Purkinje cell (primary cell): Measurements from ENCODE around the gene RAB39A. TPM values are rescaled to one million over a fixed set of nuclear protein-coding genes. Genes with fewer than 3 reads are reported as not detected.

Experiments
- polyA plus RNA-seq: library from polyadenylated mRNA; unstranded; fragments of >200 nt; fragmentation: Nextera tagmentation; gene quantifications from 2 replicates; pipeline ENCODE4 v1.2.1, GENCODE V29; 2014

Gene RAB39A, protein sequence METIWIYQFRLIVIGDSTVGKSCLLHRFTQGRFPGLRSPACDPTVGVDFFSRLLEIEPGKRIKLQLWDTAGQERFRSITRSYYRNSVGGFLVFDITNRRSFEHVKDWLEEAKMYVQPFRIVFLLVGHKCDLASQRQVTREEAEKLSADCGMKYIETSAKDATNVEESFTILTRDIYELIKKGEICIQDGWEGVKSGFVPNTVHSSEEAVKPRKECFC
- polyA plus RNA-seq: 1.1 and 2.8 TPM in 2 replicates

DNA sequence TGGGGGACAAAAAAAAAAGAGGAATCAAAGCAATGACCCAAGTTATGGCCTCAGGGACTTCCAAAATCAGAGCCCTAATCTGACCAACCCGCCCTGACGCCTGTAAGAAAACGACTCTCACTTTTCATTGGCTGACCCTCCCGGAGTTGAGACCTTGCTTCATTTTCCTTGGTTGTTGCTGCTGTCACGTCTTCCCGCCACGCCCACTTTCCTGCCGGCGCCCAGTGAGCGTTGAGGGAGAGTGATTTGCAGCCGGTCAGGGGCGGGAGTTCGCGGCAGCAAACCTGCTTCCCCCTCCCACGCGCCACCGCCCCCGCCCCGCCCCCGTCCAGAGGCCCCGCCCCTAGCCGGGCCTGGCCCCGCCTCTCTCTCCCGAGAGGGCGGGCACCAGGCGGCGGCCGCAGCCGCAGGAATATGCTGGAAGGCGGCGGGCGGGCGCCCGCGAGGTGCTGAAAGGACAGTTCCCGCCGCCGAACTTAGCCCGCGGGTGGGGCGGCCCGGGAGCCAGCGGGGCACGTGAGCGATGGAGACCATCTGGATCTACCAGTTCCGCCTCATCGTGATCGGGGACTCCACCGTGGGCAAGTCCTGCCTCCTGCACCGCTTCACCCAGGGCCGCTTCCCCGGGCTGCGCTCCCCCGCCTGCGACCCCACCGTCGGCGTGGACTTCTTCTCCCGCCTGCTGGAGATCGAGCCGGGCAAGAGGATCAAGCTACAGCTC lies at the start of gene RAB39A:
Gene RAB39A, plus strand, starts transcription at position 403 of the 721 bp plus-strand sequence. Its CDS starts 121 bp downstream, at position 524.

DNA sequence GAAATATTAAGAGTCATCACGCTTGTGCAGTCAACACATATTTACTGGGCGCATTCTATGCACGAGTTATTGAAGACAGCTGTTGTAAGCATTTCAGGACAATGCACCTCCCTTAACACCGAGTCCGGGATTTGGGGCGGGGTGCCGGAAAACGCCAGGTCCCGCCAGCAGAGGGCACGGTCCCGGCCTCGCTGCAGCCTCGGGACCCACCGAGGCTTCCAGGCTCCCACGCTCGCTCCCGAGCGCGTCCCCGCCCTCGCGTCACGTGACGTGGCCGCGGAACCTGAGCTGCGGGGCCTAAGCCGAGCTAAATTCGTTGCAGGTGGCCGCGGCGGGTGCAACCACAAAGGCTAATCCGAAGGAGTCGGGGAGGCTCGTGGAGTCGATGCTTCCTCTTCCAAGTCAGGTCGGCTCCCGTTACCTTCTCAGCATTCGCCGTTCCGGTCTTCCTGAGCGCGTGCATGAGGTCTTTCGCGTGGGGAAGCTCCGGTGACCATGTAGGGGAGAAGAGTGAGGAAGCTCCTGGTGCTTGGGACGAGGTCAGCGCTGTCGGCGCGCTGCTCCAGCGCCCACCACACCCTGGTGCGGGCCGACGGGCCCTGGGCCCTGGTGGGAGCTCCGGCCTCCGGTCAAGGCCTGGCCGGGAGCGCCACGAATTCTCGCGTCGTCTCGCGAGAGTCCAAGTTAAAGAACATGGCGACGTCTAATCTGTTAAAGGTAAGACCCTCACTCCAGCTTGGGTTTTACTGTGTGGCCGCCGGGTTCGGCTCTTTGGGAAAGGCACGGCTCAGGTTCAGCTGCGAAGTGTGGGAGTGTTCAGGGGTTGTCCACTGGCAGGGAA lies 80.6 kb downstream of the RAB39A start, which contains the start of gene CUL5:
Gene CUL5, plus strand, starts transcription at position 243 of the 841 bp plus-strand sequence. Its CDS starts 451 bp downstream, at position 694.

Other genes starting within 250 kb of the RAB39A start
- gene SLN, start 216.4 kb upstream of the RAB39A start, polyA plus RNA-seq: 12.9 TPM in 1 of 2 replicates, not detected in the other
- gene SLC35F2, start 69.7 kb upstream of the RAB39A start, polyA plus RNA-seq: 2.5 and 3.3 TPM in 2 replicates
- 32.2 and 46.4 TPM in 2 replicates for gene CUL5, start 80.5 kb downstream of the RAB39A start, polyA plus RNA-seq
- 215 and 226 TPM in 2 replicates for gene ACAT1, start 193.1 kb downstream of the RAB39A start, polyA plus RNA-seq